HS-27A (cell line): ENCODE measurements around the gene VASN.
"Not testable (repeated sequence)": the region's sequence is repeated elsewhere in the genome, so short reads cannot be mapped to it uniquely, and the experiment has no call there.

Experiments used
- DNase-seq: peaks from one replicate; pipeline ENCODE4 v3.0.0-alpha.2; 2012; ENCODE audit warnings: low read depth, missing footprints

The VASN gene

DNA sequence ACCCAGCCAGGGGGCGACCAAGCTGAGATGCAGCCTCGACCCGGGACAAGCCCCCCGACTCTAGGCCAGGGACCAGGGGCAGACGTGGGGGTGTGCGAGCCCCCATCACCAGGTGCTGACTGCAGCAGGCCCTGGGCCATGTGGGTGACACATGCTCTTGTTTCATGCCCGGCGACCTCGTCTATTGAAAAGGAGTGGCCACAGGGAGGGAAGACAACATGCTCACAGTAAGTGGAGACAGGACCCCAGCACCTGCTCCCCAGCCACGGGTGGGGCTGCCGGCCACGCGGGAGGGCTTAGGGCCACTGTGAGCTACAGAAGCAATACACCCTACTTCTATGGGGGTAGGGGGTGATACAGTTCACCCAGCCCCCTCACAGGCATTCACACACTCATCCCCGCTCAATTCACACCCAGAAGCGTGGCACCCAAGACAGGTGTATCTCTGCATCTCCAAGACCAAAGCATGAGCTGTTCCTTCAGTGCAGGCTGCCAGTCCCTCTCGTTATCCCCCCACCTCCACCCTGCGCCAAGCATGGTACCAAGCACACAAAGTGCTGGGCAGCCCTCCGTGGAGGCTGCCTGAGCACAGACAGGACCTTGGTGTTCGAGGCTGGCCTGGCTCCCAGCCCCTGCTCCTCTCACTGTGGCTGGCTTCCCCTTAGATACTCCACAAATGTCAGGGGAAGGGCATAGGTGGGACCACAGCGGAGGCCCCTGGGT, 13.6 kb downstream of the VASN start:
- DNase-seq = no peak

DNA sequence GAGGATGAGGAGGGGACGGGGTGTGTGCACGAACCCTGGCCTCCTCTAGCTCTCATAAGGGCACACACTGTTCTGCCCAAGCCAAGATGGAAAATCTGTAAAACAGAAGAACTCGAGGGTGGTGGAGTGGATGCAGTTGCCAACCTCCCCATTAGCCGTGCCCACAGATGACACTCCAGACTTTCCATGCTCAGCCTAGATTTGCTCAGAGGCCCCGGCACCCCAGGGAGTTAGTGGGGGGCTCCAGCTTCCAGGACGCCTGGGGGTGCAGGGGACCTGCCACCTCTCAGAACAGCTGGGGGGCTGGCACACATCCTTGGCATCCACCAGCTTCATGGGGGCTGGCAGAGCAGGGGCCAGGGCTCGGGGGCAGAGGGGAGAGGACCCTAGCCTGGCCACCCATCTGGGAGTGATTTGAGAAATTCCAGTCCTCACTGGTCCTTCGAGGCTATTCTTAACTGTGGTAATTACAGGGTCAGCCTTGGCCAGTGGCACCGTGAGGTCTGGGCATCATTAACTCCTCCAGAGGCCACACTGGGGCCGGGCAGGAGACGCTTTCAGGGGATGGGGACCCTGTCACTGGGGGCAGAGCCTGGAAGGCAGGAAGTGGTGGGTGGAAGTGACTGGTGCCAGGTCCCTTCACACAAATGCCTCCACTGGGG, 14.3 kb downstream of the VASN start:
- DNase-seq = no peak

DNA sequence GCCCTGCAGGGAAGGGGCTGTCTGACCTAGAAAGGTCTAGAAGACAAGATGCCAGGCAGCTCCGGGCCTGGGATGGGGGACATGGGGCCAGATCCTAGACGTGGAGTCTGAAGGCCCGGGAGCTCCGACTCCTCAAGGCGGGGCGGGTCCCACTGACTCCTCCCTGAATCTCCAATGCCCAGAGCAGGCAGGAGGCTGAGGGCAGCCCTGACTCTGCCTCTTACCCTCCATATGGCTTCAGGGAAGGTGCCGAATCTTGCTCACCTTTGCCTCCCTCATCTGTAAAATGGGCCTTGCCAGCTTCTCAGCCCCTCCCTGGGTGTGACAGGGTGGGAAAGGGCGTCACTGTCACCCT, 14.8 kb downstream of the VASN start:
- DNase-seq = no peak

DNA sequence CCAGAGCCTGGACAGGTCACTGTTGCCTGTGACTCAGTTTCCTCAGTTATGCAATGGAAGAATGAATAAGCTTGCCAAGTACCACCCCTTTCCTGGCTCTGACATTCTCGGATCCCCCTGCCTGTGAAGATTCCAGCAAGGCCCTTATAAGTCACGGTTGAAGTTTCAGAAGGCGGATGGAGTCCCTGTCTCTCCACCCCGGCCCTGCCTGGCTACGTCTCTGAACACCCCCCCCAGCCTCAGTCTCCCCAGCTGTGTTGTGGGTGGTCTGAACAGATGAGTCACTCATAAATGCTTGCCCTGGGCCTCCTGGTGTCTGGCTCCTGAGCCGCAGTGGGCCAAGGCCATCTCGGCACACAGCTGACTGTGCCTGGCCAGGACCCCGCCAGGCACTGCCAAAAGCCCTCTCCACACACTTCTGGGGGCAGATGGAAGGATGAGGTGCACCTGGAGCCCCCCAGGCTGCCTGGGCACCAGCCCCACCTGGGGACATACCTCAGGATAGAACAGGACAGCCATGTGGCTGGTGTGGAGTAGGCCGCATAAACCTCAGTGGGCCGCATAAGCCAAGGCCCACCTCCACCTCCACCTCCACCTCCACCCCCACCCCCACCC, 15.4 kb downstream of the VASN start:
- DNase-seq = no peak

DNA sequence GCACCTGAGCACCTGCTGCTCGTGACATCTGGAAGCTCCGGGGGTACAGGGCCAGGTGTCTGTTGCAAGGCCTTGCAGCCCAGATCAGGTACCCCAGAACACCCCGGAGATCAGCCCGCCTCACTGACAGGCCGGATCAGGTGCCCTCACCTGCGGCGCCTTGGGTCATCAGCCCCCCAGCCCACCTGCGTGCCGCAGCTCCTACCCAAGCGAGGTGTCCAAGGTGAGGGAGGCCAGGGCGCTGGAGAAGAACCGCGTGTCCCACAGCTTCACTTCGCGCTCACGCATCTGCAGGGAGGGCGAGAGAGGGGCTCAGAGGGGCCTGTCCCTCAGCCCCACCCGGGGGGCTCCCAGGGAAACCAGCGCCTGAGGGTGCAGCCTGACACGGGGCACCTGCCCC, 16.1 kb downstream of the VASN start:
- no peak for DNase-seq

DNA sequence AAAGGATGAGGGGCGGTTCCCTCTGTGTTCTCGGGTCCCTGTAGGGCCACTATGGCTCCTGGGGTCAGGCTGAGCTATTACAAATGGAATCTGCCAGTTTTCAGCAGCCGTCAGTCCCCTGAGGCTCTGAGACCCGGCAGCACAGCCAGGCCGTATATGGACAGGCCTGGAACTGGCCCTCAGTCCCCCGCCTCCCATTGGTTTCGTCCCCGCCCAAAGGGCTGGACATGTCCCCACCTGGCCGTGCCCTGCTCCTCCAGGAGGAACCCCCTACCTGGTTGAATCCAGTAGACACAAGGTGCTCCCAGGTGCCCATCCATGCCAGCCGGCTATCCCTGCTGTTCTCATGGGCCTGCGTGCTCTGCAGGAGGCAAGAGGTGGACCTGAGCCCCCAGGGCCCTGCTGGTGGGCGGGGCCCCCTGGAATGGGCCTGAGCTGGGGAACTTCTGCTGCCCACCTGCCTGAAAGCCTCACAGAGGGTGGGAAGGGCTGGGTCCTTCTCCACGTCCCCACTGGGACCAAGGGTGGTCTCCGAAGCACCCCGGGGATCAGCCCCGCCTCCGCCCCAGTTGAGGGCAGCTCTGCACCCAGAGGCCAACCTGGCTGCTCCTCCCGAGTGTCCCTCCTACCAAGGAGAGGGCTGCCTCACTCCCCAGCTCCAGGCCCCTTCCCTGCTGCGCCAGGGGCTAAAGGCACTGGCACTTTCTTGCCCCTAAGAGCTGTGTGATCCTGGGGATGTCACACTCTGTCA, 16.8 kb downstream of the VASN start:
- no peak for DNase-seq

DNA sequence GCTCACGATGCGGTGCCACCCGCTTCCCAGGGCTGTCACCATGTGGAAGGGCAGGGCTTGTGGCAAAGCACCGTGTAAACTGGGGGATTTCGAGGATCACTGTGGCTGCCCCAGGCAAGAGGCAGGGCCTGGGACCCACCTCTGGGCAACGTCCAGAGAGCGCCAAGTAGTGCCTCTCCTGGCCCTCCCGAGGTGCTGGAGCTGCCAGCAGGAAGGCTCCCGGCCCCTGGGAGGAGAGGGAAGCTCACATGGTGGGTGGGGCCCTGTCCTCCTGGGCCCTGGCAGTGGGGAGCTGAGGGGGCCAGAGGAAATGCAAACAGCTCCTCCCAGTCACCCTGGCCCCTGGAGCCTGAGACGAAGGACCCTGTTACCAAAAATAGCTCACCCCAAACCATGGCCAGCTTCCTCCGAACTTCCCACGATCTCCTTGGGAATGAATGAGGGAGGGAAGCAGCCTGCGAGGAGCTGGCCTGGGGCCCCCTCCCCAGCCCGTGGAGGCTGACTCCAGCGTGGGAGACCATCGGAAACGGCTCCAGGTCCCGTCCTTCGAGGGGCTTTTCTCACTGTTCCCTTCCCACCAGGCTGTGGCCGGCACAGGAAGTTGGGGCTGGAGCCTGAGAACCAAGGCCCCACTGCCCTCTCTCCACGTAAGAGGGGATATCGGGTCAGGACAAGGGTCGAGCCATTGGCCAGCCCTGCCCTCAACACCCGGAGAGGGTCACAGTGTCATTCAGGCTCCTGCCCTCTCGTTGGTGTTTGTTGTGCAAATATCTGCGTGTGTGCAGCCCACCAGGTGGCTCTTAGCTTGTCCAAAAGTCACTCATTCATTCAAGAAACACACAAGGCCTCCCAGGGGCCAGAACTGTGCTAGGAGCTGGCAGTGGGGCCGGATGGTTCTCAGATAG, 17.7 kb downstream of the VASN start:
- DNase-seq = no peak

DNA sequence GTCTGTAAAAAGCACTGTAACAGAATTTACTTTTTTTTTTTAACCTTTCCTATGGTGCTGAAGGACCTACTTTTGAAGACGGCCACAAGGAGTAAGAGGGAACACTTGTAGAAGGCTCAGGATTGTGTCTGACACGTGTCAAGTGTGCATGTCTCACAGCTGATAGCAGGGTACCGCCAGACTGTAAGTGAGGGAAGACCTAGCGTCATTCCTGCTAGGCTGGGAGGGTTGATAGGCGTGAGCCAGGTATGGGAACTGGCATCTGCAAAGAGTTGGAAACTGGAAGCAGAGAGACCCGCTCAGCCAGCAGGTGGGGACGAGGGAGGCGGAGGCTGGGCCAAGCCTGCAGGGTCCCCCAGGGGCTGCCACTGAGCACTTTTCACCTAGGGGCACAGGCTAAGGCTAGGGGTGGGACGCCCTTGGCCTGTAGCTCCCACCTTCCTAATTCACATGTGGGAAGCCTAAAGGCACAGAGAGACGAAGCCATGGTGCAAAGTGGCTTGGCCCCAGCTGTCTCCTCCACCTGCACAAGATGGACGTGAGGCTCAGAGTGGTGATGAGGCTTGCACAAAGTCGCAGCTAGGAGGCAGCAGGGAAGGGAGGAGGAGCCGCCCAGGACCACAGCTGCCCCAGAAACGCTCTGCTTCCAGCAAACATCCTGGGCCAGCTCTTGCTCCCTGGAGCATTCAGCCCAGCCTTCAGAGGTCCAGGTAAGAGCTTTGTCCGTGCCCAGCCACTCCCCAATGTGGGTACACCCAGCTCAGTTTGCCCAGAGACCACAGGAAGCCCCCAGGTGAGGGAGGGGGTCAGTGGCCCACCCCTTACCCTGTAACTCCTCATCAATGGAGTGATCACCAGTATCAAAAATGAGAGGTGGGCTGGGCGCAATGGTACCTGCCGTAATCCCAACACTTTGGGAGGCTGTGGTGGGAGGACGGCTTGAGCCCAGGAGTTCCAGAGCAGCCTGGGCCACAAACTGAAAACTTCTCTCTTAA, 18.9 kb downstream of the VASN start:
- no peak for DNase-seq

DNA sequence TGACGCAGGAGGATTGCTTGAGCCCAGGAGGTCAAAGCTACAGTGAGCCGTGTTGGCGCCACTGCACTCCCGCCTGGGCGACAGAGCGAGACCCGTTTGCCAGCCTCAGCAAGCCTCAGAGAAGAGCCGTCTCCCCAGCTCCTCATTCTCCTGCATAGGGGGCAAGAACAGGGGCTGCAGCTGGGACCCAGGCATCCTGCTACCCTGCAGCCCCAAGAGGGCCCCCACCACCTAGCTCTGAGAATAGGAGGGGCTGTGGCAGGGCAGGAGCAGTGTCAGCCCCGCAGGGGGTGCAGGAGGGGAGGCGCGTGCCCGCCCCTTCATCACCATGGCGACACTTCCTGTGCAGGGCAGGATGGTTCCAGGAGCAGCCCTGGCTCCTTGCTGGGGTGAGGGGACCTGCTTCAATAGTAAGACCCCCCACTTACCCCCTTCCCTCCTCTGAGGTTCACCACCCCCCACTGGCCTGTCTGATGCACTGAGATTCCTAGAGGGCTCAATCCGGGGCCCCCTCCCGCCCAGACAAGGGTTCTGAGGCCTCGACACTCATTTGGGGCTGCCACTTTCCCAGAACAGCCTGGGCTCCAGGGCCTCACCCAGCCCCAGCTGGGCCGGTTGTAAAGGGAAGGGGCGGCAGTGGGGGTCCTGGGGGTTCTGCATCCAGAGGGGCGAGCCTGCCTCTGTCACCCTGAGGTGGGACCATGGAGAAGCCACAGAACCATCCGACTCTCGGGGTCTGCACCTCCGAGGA, 20.2 kb downstream of the VASN start:
- no peak for DNase-seq

DNA sequence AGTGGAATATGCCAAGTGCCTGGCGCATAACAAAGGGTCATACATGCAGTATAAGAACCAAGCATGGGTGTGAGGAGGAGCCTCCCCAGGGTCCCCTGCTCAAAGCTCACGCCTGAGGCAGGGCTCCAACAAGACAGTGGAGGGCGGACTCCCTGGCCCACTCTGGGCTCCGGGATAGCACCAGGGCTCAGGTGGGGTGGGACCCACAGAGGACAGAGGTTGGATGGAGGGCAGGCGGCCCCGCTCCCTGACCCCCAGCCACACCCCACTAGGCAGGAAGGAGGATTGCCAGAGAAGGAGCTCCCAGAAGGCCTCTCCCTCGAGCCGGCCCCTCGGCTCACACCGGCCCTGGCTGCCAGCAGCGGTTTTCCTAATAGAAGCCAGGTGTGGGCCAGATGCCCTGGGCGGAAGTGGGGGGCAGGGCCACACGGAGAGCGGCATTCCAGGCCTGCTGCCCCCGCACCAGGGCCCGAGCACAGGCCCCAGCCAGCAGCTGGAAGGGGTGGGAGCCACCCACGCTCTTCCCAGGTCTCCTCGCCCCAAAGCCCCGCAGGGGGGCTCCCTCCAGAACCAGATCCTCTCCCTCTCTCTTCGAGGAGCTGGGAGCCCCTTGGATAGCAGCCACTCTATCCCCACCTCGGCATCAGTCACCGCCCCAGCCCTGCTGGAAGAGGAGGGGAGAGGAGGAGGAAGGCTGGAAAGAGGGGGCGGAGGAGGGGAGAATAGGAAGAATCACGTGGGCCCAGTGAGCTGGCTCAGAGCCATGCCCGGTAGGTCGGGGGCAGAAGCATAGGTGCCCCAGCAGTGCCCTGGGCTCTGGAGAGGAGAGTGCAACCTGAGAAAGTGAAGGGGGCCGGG, 21.0 kb downstream of the VASN start:
- no peak for DNase-seq

DNA sequence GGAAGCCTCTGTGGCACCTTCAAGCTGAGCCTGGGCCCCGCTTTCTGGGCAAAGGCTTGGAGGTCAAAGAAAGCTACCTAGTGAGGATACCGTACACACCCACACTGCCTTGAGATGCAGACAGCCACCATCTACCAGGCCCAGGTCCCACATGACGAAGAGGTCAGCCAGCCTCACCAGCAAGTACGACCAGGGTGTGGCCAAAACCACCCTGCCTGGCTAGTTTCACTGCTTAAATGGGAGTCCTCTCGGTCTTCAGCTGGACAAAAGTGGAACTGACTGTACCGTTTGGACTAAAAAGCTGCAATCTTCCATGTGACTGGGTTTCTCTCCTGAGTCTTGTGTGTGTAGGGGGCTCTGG, 21.6 kb downstream of the VASN start:
- DNase-seq = no peak

DNA sequence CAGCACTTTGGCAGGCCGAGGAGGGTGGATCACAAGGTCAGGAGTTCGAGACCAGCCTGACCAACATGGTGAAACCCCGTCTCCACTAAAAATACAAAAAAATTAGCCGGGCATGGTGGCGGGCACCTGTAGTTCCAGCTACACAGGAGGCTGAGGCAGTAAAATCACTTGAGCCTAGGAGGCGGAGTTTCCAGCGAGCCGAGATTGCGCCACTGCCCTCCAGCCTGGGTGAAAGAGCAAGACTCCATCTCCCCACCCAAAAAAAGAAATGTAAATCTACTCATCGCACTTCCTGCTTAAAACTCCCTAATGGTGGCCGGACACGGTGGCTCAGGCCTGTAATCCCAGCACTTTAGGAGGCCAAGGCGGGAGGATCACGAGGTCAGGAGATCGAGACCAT, 22.2 kb downstream of the VASN start:
- DNase-seq = not testable (repeated sequence)

DNA sequence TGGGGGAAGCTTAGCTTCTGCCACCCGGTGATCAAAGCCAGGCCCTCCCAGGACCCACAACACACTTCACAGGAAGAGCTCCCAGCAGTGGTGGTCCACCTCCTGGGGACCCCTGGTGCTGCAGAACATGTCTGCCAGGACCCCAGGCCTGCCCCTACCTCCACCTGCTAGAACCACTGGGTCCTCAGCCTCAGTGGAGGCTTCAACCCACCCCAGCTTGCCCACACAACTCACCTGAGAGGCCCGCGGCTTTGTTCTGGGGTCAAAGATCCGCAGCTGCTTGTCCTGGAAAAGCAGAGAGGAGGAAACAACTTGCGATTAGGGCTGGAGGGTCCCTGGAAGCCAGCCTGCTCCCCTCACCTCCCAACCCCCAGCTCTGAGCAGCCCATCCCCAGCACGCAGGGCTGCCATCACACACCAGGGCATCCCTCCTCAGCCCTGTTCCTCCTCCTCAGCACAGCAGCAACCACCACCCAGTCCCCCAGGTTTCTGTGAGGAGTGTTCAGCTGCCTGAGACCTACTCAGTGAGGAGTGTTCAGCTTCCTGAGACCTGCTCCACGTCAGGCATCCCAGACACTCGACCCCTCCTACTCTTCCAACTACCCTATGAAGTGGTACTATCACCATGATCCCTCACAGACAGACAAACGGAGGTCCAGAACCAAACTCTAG, 23.5 kb downstream of the VASN start:
- no peak for DNase-seq

DNA sequence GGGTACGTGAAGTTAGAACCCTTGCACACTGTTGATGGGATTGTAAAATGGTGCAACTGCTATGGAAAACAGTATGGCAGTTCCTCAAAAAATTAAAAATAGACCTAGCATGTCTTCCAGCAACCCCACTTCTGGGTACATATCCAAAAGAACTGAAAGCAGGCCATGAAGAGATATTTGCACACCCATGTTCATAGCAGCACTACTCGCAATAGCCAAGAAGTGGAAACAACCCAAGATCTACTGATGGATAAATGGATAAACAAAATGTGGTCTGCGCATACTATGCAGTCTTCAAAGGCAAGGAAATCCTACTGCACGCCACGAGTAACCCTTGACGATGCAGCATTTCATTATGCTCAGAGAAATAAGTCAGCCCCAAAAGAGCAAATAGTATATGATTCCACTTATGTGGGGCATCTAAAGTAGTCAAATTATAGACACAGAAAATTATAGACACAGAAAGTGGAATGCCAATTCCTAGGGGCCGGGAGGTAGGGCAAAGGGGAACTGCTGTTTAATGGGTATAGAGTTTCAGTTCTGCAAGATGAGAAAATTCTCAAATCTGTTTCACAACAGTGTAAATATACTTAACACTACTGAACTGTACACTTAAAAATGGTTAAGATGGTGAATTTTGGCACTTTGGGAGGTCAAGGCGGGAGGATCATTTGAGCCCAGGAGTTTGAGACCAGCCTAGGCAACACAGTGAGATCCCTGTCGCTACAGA, 27.5 kb downstream of the VASN start:
- DNase-seq = no peak

DNA sequence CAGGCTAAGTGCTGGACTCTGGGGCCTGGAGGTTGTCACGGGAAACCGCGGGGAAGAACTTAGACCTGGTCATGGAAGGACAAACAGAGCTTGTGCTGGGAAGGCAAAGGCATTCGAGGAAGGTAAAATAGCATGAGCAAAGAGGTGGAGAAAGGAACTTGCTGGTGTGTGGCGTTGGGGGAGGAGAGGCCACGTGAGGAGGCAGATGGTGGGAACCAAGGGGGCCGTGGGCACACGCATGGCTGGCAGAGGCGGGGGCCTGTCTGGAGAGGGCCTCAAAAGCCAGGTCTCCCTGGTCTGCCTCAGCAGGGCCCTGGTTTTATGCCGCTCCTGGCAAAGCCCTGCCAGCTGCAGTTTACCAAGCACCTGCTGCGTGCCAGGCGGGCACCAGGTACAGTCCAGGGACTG, 29.4 kb downstream of the VASN start:
- DNase-seq = no peak

DNA sequence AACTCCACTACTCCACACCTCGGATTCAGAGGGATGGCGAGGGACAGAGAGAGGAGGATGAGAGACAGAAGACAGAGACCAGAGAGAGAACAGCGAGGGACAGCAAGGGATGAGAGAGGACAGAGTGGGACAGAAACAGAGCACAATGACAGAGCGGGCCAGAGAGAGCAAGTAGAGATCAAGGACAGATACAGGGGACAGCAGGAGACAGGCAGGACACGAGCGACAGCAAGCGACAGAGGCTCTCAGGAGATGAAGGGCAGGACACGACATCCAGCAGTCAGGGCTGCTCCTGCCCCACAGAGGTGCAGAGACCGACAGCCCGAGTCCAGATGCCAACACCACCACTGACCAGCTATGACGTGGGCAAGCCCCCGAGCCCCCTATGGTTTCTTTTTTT, 29.9 kb downstream of the VASN start:
- no peak for DNase-seq

DNA sequence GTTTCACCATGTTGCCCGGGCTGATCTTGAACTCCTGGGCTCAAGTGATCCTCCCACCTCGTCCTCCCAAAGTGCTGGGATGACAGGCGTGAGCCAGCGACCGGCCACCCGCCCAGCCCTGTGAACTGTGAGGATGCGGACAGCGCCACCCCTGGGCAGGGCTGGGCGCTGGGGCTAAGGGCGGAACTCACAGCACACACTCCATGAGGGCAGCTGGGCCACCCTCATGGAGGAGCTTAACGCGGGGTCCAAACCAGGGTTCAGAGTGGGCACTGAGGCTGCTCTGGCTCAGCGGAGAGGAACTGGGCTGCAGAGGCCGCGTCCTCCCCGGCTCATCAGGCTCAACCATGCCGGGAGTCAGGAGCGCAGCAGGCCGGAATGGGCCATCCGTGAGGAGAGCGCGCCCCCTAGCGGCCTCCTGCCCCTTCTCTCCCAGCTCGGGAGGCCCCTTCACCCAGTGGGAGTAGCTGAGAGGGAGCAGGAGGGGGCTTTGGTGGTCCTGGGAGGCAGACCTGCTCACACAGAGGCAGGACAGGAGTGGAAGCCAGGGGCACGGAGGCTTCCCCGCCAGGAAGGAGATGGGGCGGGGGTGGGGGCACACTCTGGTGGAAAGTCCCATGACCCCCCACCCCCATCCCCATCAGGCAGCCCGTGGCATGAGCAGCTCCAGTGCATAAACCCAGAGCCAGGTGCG, 30.9 kb downstream of the VASN start:
- DNase-seq = no peak
